AG09309 (cell line): ENCODE measurements around the gene IL22.

ENCODE experiments used
- DNase-seq: peaks from one replicate; pipeline ENCODE4 v3.0.0-alpha.2; 2010; ENCODE audit warnings: low read depth
- H3K4me3 ChIP-seq: 2 replicates; pipeline ENCODE4 v1.5.1; 2011; ENCODE audit warnings: mild to moderate bottlenecking, low read depth, low read length, moderate library complexity; ENCODE audit not compliant: control insufficient read depth
- CTCF ChIP-seq: IDR thresholded peaks from 2 replicates; pipeline ENCODE4 v1.5.1; 2011; ENCODE audit warnings: mild to moderate bottlenecking, low read depth, low read length, inconsistent platforms; ENCODE audit not compliant: insufficient read depth, control insufficient read depth; ENCODE audit errors: missing control alignments

The IL22 gene

DNA sequence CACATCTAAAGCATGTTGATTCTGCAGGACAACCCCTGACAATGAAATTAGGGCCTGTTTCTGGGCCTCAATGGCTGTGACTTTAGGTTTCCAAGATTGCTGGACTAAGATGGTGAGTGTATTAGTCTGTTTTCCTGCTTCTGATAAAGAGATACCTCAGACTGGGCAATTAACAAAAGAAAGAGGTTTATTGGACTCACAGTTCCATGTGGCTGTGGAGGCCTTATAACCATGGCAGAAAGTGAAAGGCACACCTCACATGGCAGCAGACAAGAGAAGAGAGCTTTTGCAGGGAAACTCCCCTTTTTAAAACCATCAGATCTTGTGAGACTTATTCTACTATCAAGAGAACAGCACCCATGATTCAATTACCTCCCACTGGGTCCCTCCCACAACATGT, 10.6 kb downstream of the IL22 start:
- H3K4me3 ChIP-seq, result no peak overlapping the region
- TF ChIP-seq CTCF, result no peak
- no peak for DNase-seq

DNA sequence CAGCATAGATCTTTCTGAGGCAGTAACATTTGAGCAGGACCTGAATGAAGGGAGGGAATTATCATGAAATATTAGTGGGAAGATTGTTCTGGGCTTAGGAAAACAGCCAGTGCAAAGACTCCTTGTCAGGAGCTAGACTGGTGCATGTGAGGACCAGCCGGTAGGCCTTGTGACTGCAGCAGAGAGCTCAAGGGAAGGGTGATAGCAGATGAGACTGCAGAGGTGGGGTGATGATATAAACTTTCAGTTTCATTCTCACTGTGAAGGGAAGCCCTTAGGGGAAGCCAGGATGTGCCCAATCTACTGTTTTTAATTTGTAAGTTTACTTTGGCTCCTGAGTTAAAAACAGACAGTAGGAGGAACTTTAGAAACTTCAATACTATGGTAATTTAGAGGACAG, 12.4 kb downstream of the IL22 start:
- H3K4me3 ChIP-seq, result no peak overlapping the region
- DNase-seq, result no peak
- TF ChIP-seq CTCF, result no peak

DNA sequence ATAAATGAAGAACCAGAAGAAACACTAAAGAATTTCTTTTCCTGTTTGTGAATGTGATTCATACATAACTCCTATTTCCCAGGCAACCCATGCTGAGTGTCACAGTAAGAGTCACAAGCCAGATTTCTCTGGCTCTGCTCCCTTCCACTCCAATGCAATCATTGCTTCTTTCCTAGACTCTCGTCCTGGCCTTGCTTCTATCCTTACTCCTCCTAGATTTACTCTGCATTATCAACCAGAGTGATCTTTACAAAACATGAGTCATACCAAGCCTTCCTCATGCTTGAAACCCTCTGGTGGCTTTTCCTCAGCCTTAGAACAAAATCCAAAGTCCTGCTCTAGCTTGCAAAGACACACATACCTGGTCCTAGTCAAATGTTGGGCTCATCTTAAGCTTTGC, 13.3 kb downstream of the IL22 start:
- peak; percentile 65 for DNase-seq
- H3K4me3 ChIP-seq, result no peak overlapping the region
- TF ChIP-seq CTCF, result no peak

GRCh38 chr12:68239309-68239982, 14.0 kb downstream of the IL22 start:
- TF ChIP-seq CTCF, result no peak
- no peak for DNase-seq
- H3K4me3 ChIP-seq, result no peak overlapping the region

DNA sequence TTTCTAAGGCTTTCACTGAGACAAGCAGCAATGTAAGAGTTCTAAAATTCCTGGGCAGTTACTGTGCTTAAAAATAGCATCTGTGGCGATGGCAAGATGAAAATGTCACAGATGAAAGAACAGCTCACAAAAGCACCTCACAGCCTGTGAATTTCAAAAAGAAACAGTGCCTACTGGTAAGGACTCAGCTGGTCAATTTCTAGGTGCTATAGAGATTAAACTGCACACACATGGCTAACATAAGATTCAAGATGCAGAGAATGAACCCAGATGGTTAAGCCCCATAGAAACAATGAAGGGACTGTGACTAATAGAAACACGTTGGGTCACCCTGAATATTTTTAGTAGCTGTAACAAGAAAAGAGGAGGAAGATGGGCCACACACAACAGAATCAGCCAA, 15.8 kb downstream of the IL22 start:
- H3K4me3 ChIP-seq, result no peak overlapping the region
- no peak for TF ChIP-seq CTCF
- no peak for DNase-seq

DNA sequence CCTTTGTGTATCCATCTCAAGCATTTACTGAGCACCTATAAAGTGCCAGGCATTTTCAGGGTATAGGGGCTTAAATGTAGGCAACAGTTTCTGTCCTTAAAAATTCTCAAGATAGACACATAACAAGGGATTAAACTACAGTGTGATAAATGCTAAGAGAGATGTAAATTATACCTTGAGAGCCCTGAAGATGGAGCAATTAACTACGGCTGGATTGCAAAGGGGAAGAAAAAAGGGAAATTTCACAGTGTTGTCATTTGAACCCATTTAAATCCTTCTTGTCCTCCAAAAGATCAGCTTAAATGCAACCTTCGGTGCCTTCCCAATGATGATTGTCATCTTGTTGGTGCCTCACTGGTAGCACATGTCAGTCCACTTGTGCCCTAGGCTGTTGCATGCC, 16.3 kb downstream of the IL22 start:
- DNase-seq, result no peak
- TF ChIP-seq CTCF, result no peak
- no peak overlapping the region for H3K4me3 ChIP-seq
